GM18867 (cell line): ENCODE data around the gene ZNF660.
"Not testable (repeated sequence)": the region's sequence is repeated elsewhere in the genome, so short reads cannot be mapped to it uniquely, and the experiment has no call there.

ENCODE experiments used
- ATAC-seq: cut with Tn5 transposase; IDR thresholded peaks from one replicate; pipeline ENCODE4 v1.9.1; 2021; ENCODE audit warnings: mild to moderate bottlenecking, moderate library complexity; ENCODE audit not compliant: unreplicated experiment

The ZNF660 gene

DNA sequence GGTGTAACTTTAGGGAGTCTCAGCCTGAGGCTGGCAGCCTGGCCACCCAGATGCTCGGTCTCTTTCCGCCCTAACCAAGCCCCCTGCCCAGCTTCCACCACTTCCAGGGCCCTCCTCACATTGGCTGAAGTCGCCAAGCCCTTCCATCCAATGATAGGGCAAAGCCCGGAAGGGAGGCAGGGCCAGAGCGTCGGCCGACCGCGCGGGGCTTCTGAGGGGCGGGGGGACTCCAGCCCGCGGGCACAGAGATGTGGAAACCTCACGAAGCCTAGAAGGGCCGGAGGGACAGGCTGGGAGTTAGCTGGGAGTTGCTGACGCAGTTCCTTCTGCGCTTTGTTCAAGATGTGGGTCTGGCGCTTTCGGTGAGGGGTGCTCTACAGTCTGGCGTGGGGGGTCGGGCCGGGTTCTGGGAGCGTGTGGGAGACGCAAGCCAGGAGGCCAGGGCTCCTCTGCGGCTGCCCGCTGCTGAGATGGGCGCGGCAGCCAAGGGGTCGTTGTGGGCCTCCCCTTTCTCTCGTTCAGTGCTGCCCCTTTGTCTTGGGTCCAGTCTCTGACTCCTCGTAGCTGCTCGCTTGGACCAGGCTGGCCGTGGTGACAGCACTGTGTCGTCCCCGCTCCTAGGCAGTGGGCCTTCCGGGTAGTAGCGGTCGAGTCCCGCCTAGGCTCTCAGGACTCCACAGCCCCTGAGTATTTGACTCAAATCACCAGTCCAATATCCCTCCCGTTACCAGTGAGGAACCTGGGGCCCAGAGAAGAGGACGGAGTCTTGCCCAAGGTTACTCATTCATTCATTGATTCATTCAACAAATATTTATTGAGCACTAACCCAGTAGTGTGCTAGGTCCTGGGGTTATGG, at the start of gene ZNF660:
TSS of gene ZNF660 (plus strand) at position 319 of the 856 bp plus-strand sequence. CDS start 9,230 bp downstream, outside the sequence.
- ATAC-seq = no peak

DNA sequence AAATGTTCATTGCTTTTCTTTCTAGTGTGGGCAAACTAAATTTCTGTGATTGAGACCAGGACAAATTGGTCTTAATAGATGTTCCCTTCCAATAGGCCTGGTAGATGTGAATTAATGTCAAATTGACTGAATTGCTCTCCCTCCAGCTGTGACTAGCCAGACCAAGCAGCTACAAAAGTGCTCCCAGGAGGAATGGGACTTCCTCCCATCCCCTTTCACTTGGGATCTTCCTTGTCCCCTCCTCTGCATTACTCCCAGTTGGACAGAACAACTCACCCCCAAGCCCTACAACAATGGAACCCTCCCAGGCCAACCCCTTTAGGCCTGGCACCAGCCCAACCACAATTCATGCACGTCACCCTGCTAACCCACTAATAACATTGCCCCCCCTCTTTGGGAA, 49.4 kb upstream of the ZNF660 start:
- ATAC-seq = no peak

DNA sequence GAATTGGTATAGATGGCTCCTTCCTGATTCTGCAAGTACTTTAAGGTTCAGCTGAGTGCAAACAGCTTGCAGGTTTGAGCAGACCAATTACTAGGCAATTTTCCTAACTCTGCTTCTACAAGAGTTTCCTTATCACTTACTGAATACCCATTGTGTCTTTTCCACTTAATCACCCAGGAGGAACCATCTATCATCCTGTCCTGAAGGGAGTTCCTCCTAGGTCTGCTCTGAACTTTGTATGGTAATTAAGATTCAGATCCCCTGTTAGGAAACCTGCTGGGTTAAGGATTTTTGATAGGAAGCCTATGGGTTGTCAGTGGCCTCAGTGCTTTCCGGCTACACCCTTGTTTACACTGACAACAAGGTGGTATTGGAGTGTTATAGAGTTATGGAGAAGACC, 40.0 kb upstream of the ZNF660 start:
- not testable (repeated sequence) for ATAC-seq

DNA sequence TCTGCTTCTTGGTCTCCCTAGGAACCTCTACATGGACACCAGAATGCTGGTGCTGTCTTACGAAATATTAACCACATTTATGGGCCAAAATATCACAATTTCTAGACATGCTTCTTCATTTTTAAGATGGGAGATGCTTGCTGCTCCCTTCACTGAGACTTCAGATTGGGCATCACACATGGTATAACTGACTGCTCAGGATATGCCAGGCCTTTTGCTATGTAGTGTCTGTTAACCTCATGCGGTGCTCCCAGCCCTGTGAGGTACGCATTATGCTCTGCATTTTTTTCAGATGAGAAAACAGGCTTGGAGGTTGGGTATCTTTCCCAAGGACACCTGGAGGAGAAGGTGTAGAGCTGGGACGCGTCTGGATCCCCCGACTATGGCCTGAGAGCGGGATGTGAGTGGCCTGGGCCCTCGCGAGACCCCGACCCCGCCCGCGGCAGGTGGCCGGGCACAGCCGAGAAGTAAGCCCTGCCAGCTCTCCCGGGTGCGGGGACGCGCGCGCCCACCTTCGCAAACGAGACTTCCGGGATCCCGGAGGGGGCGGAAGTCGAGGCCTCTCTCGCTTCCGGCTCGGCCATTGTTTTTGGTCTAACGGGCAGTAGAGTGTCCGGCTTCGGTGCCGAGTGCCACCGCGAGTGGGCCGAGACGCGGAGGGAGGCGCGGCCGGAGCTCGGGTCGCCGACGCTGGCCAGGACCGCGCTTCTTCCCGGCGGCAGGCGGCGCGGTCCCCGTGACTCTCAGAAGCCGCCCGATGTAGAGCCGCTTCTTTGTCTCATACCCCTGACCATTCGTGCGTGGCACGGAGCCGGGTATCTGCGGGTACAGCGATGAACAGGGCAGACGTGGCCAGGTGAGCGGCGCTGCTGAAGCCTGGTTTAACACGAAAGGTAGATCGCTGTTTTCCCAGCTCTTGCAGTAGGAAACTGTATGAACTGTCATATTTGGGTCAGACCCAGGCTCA, 29.9 kb upstream of the ZNF660 start, which contains the start of gene ZKSCAN7:
TSS of gene ZKSCAN7 (plus strand) at position 568 of the 967 bp plus-strand sequence. CDS start 1,855 bp downstream, outside the sequence.
- ATAC-seq = no peak

DNA sequence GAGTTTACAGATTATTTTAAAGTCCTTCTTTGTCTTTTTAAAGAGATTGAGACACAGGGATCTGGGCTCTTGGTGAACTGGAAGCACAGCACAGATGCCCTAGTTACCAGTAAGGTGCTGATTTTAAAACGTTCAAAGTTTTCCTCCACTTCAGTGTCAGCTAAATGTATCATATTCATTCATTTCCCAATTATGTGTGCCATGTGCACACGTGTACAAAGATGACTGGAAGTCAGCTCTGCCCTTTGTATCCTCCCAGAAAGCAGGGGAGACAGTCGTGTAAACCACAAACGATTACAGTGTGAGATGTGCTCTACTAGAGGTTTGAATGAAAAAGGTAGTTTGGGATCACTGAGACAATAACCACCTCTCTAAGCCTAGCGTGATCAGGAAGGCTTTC, 29.0 kb upstream of the ZNF660 start:
- no peak for ATAC-seq

GRCh38 chr3:44557074-44557473, 27.7 kb upstream of the ZNF660 start:
- no peak for ATAC-seq

DNA sequence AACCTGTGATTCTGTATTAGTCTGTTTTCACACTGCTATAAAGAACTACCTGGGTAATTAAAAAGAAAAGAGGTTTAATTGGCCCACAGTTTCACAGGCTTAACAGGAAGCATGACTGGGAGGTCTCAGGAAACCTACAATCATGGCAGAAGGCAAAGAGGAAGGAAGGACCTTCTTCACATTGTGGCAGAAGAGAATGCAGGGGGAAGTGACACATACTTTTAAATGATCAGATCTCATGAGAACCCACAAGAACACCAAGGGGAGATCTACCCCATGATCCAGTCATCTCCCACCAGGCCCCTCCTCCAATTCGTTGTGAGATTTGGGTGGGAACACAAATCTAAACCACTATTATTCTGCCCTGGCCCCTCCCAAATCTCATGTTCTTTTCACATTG, 23.7 kb upstream of the ZNF660 start:
- no peak for ATAC-seq

- ATAC-seq = no peak
Measured at GRCh38 chr3:44562147-44562546, 22.6 kb upstream of the ZNF660 start.

GRCh38 chr3:44568561-44568960, 16.2 kb upstream of the ZNF660 start:
- no peak for ATAC-seq

- no peak for ATAC-seq
Measured at GRCh38 chr3:44571024-44571423, 13.7 kb upstream of the ZNF660 start.

DNA sequence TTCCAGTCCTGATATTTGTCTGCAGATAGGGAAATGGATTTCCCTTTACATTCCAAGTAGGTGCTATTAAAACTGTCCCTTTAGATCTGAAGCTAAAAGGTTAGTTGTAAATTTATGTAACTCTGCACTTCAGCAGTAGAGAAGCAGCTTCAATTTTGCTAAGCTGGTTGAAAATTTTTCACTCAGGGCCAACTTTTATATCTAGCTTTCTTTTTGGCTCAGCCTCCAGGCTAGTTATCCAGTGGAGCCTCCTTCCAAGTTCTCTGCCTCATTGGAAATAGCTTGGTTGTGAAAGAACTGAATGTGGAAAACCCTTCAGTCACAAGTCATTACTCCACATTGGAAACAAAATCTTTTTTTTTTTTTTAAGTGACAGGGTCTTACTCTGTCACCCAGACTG, 8.2 kb upstream of the ZNF660 start:
- ATAC-seq = no peak

DNA sequence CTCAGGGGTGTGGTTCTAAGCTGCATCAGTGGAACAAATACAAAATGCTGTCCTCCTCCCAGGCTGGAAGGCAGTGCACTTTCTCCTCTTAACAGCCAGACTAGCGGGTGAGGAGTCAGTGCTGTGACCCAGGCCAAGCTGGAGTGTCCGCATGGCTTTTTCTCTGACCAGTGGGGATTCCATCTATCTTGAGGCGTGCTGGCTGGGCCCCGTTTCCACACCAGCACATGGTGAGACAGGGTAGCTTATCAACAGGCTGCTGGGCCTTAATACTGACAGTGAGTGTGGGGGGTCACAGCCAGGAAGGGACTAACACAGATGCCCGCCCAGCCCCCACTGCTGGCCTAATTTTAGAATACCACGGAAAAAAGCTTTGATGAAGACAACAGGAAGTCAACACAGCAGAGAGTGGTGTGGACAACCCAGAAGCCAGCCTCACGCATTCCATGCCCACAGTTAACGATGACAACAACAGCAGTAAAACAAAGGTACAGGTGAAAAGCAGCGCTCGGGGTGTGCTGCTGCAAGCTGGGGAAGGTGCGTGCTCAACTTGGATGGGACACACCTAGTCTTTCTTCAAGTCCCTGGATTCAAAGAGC, 7.3 kb upstream of the ZNF660 start:
- ATAC-seq = not testable (repeated sequence)

GRCh38 chr3:44578316-44578715, 6.4 kb upstream of the ZNF660 start:
- ATAC-seq = not testable (repeated sequence)

DNA sequence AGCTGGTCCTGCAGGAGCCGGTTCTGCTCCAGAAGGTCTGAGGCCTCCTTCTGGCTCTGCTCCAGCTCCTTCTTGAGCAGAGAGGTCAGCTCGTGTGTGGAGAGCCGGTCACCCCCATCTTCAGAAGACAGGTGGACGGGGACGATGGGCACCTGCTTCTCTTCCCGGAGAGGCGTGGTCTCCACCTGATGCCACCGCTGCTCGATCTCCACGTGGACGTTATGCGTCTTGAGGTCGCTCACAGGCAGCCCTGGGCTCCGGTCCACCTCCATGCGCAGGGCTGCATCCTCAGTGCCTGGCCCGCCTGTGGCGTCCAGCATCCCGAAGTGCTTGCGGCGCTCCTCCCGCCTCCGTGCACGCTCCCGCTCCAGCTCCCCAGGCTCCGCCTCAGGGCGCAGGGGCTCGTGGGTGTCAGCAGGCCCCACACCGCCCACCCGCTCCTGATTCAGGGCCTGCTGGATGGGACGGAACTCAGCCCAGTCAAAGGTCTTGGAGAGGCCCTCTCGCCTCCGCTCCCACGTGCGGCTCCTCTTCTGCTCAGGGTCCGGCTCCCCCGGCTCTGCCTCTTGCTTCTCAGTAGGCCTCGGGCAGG, 5.7 kb upstream of the ZNF660 start:
- not testable (repeated sequence) for ATAC-seq

DNA sequence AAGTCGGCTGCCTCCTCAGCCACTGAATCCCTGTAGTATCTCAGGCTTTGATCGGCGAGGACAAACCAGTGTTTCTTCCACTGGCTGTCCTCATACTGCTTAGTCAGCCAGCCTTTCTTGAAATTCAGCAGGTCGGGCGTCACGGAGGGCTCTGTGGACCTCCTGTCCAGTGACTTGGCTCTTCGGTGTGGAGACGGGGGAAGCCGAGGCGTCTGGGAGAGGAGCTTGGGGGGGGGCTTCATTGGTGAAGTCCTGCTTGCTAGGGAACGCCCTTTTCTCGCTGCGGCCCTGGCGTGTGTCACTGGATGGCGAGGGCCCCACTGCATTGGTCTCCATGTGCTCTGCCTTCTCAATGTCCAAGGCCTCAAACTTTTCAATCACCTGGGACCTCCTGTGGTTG, 5.0 kb upstream of the ZNF660 start:
- ATAC-seq = not testable (repeated sequence)

DNA sequence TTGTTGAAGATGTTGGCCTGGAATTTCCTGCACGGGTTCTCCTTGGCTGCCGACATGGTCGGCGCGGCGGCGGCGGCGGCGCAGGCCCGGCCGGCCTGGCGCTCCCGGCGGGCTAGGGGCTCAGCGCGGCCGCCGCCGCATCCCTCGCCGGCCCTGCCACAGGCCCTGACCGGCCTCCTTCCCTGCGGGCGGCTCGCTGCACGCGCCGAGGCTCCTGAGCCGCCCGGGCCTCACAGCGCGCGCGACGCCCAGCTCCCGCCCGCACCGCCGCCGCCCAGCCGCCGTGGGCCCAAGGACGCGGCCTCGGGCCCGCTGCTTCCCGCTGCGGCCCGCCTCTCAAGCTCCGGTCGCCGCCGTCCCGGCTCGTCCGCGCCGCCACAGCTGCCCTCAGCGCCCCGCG, 3.8 kb upstream of the ZNF660 start:
- ATAC-seq = not testable (repeated sequence)

GRCh38 chr3:44596621-44597020, 11.9 kb downstream of the ZNF660 start:
- ATAC-seq = no peak

GRCh38 chr3:44601749-44602148, 17.0 kb downstream of the ZNF660 start:
- no peak for ATAC-seq

DNA sequence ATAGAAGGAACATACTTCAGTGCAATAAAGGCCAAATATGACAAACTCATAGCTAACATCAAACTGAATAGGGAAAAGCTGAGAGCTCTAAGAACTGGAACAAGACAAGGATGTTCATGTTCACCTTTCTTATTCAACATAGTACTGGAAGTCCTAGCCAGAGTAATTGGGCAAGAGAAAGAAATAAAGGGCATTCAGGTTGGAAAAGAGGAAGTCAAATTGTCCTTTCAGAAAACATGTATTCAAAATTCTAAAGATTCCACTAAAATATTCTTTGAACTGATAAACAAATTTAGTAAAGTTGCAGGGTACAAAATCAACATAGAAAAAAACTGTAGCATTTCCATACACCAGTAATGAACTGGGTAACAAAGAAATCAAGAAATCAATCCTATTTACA, 27.9 kb downstream of the ZNF660 start:
- no peak for ATAC-seq

- ATAC-seq = peak; percentile 95
Measured at GRCh38 chr3:44624749-44625480, 40.2 kb downstream of the ZNF660 start, which contains the start of gene ZNF197. Gene ZNF197, plus strand, starts transcription at chr3:44625036. Its CDS starts 4,119 bp downstream, at chr3:44629155.
